ENCODE measurements around the gene NFKBIA.
"Not testable (repeated sequence)": the region's sequence is repeated elsewhere in the genome, so short reads cannot be mapped to it uniquely, and the experiment has no call there.

DNA sequence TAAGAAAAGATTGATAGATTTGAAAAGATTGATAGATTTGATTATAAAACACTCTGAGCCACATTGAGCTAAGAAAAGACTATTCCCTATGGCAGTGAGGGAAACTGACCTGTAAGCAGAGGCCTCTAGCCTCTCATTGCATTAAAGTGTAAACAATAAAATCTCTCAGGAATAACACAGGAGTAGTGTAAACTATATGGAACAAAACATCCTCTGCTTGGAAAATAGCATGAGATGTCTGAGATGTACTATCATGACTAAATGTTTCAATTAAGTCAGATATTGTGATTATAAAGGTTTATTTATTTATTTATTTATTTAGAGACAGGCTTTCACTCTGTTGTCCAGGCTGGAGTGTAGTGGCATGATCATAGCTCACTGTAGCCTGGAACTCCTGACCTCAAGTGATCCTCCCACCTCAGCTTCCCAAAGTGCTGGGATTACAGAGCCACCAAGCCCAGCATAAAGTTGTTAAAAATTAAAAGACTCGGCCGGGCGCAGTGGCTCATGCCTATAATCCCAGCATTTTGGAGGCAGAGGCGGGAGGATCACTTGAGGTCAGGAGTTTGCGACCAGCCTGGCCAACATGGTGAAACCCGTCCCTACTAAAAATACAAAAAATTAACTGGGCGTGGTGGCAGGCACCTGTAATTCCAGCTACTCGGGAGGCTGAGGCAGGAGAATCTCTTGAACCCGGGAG is 25.2 kb downstream of the NFKBIA start:
- not testable (repeated sequence) for TF ChIP-seq CREB1 (CRISPR knock-in tag; IDR thresholded peaks at IDR 0.05); ETV6 (CRISPR knock-in tag; IDR thresholded peaks at IDR 0.05); OVOL2 (CRISPR knock-in tag; IDR thresholded peaks at IDR 0.05; ENCODE audit: borderline replicate concordance); FOXJ3 (CRISPR knock-in tag; IDR thresholded peaks at IDR 0.05; ENCODE audit: borderline replicate concordance)
- TF ChIP-seq, protein P1, sequence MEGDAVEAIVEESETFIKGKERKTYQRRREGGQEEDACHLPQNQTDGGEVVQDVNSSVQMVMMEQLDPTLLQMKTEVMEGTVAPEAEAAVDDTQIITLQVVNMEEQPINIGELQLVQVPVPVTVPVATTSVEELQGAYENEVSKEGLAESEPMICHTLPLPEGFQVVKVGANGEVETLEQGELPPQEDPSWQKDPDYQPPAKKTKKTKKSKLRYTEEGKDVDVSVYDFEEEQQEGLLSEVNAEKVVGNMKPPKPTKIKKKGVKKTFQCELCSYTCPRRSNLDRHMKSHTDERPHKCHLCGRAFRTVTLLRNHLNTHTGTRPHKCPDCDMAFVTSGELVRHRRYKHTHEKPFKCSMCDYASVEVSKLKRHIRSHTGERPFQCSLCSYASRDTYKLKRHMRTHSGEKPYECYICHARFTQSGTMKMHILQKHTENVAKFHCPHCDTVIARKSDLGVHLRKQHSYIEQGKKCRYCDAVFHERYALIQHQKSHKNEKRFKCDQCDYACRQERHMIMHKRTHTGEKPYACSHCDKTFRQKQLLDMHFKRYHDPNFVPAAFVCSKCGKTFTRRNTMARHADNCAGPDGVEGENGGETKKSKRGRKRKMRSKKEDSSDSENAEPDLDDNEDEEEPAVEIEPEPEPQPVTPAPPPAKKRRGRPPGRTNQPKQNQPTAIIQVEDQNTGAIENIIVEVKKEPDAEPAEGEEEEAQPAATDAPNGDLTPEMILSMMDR (IDR thresholded peaks at IDR 0.05), result not testable (repeated sequence)
